Femur (tissue), 1 donor: ENCODE results near the gene MAFF.

Source experiments
- DNase-seq: peaks from one replicate; pipeline ENCODE4 v3.0.0-alpha.2; 2017

MAFF gene

GRCh38 chr22:38205261-38206128 is 3.7 kb downstream of the MAFF start:
- peak; percentile 95 for DNase-seq

- DNase-seq, result no peak
These were observed 6.2 kb downstream of the MAFF start for GRCh38 chr22:38207898-38208432.

GRCh38 chr22:38208551-38208968 is 6.8 kb downstream of the MAFF start:
- no peak for DNase-seq

- no peak for DNase-seq
These were observed 9.8 kb downstream of the MAFF start for GRCh38 chr22:38211556-38211955.

GRCh38 chr22:38212442-38212841 is 10.6 kb downstream of the MAFF start:
- DNase-seq, result no peak

- DNase-seq, result no peak
These were observed 11.7 kb downstream of the MAFF start for GRCh38 chr22:38213319-38213989.

GRCh38 chr22:38213990-38214301 is 12.2 kb downstream of the MAFF start:
- DNase-seq, result no peak

GRCh38 chr22:38214302-38215056 is 12.7 kb downstream of the MAFF start:
- DNase-seq, result peak; percentile 85

GRCh38 chr22:38215156-38216038 is 13.6 kb downstream of the MAFF start:
- no peak for DNase-seq

GRCh38 chr22:38218661-38219622 is 17.1 kb downstream of the MAFF start:
- DNase-seq, result peak; percentile 84

GRCh38 chr22:38219632-38220031 is 17.8 kb downstream of the MAFF start:
- no peak for DNase-seq

GRCh38 chr22:38220163-38220562 is 18.4 kb downstream of the MAFF start:
- DNase-seq, result no peak

- DNase-seq, result no peak
These were observed 19.0 kb downstream of the MAFF start for GRCh38 chr22:38220653-38221386.

GRCh38 chr22:38221407-38221806 is 19.6 kb downstream of the MAFF start:
- DNase-seq, result no peak

- no peak for DNase-seq
These were observed 20.4 kb downstream of the MAFF start for GRCh38 chr22:38221908-38222796.

GRCh38 chr22:38222797-38223119 is 21.0 kb downstream of the MAFF start:
- no peak for DNase-seq

GRCh38 chr22:38223289-38223960 is 21.6 kb downstream of the MAFF start:
- DNase-seq, result no peak

- DNase-seq, result no peak
These were observed 25.3 kb downstream of the MAFF start for GRCh38 chr22:38226853-38227649.
